ENCODE data around the gene SWI5. TPM values are rescaled to one million over a fixed set of nuclear protein-coding genes. Genes with fewer than 3 reads are reported as not detected.
A peak's percentile ranks its signal among the peaks of the same experiment; 100 is the strongest.

SWI5 gene
- total and polyA plus RNA-seq, 7 donors, result 18.0 to 35.7 (median 24.1) TPM

DNA sequence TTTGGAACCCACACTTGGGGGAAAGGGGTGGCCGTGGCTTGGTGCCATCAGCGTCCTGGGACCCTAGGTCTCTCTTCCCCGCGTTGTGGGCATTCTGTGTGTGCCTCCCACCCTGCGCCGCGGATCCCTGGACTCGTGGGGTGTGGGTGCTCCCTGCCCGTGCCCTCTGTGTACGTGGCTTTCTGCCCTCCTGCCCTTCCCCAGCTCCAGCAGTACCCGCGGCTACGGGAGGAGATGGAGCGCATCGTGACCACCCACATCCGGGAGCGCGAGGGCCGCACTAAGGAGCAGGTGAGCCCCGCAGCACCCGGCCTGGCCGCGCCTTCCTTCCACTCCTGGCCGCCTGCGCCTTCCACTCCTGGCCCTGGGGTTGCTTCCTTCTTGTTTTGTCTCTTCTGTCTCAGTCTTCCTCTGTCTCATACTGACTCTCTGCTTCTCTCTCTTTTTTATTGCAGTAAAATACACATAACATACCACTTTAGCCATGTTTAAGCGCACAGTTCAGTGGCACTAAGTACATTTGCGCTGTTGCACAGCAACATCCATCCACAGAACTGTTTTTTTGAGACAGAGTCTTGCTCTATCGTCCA, 42.2 kb upstream of the SWI5 start:
- H3K27me3 ChIP-seq, result no peaks in the 10 kb centered on the region
- H3K36me3 ChIP-seq, result no peaks in the 10 kb centered on the region
- DNase-seq, result no peak
- no peaks in the 10 kb centered on the region for H3K4me1 ChIP-seq
- 76 to 85% methylated on average over 28 of the region's 28 CpGs for WGBS, 2 donors
- intact Hi-C loops (cut with DNase I), result no loop called here
- no peaks in the 10 kb centered on the region for H3K9me3 ChIP-seq
- H3K27ac ChIP-seq, result no peak overlapping the region
- TF ChIP-seq EP300 (IDR thresholded peaks at IDR 0.05), result no peak
- TF ChIP-seq POLR2A (IDR thresholded peaks at IDR 0.05), result no peak
- TF ChIP-seq POLR2AphosphoS5 (IDR thresholded peaks at IDR 0.05), result no peak
- TF ChIP-seq, protein P1, sequence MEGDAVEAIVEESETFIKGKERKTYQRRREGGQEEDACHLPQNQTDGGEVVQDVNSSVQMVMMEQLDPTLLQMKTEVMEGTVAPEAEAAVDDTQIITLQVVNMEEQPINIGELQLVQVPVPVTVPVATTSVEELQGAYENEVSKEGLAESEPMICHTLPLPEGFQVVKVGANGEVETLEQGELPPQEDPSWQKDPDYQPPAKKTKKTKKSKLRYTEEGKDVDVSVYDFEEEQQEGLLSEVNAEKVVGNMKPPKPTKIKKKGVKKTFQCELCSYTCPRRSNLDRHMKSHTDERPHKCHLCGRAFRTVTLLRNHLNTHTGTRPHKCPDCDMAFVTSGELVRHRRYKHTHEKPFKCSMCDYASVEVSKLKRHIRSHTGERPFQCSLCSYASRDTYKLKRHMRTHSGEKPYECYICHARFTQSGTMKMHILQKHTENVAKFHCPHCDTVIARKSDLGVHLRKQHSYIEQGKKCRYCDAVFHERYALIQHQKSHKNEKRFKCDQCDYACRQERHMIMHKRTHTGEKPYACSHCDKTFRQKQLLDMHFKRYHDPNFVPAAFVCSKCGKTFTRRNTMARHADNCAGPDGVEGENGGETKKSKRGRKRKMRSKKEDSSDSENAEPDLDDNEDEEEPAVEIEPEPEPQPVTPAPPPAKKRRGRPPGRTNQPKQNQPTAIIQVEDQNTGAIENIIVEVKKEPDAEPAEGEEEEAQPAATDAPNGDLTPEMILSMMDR (IDR thresholded peaks at IDR 0.05), result no peak
- no peak overlapping the region for H3K4me3 ChIP-seq

DNA sequence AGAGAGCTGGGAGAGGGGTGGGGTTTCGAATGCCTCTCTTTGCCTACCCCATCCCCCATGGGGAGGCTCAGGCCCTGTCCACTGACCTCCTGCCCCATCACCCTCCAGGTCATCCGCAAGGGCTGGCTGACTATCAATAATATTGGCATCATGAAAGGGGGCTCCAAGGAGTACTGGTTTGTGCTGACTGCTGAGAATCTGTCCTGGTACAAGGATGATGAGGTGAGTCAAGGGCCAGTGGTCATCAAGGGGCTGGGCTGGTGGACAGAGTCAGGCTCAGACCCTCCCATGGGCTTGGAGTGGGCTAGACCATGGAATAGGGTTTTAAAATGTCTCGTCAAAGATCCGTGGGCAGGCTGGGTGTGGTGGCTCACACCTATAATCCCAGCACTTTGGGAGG, 34.0 kb upstream of the SWI5 start:
- TF ChIP-seq POLR2AphosphoS5 (IDR thresholded peaks at IDR 0.05), result no peak
- TF ChIP-seq, protein P1 (IDR thresholded peaks at IDR 0.05), result no peak
- no peak for TF ChIP-seq POLR2A (IDR thresholded peaks at IDR 0.05)
- no peak for TF ChIP-seq EP300 (IDR thresholded peaks at IDR 0.05)
- H3K4me3 ChIP-seq, result no peak overlapping the region
- intact Hi-C loops (cut with DNase I), result no loop called here
- no peak for DNase-seq
- WGBS, 2 donors, result 78 to 85% methylated on average over 4 of the region's 4 CpGs
- H3K27ac ChIP-seq, result peak overlapping the region in 3 of 4 donors; percentile 52 to 78 (median 62)
- H3K27me3 ChIP-seq, result peaks cover 0 to 16% (median 6%) of the 10 kb centered on the region in 3 donors
- H3K9me3 ChIP-seq, result no peaks in the 10 kb centered on the region
- H3K36me3 ChIP-seq, result no peaks in the 10 kb centered on the region
- H3K4me1 ChIP-seq, result peaks cover 0 to 15% (median 12%) of the 10 kb centered on the region in 4 donors

DNA sequence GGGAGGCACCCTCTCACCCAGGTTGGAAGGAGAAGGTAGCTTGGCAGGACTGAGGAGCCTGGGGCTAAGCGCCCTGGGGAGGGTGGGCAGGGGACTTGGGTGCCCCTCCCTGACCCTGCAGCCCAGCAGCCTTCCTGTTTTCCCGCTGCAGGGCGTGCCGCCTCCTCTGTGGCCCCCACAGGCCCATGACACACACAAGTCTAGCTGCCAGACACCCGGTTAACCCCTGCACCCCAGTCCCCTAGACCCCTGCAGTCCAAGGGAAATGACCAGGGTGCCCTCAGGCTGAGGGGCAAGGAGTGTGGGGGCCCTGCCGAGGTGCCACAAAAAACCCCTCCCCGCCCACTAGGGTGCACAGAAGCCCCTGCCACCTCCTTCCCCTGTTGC, 33.3 kb upstream of the SWI5 start:
- Histone ChIP-seq H3K36me3 (no peaks in the 10 kb centered on the region), H3K4me1 (peaks cover 0 to 15% (median 12%) of the 10 kb centered on the region in 4 donors), H3K27ac (peak overlapping the region; percentile 52 to 78 (median 66)), H3K27me3 (peaks cover 0 to 16% (median 6%) of the 10 kb centered on the region in 3 donors), H3K9me3 (no peaks in the 10 kb centered on the region), H3K4me3 (no peak overlapping the region)
- 49 to 66% methylated on average over 7 of the region's 7 CpGs for WGBS, 2 donors
- intact Hi-C loops (cut with DNase I), result no loop called here
- no peak for TF ChIP-seq POLR2AphosphoS5 (IDR thresholded peaks at IDR 0.05)
- TF ChIP-seq EP300 (IDR thresholded peaks at IDR 0.05), result no peak
- peak; percentile 76 for DNase-seq

DNA sequence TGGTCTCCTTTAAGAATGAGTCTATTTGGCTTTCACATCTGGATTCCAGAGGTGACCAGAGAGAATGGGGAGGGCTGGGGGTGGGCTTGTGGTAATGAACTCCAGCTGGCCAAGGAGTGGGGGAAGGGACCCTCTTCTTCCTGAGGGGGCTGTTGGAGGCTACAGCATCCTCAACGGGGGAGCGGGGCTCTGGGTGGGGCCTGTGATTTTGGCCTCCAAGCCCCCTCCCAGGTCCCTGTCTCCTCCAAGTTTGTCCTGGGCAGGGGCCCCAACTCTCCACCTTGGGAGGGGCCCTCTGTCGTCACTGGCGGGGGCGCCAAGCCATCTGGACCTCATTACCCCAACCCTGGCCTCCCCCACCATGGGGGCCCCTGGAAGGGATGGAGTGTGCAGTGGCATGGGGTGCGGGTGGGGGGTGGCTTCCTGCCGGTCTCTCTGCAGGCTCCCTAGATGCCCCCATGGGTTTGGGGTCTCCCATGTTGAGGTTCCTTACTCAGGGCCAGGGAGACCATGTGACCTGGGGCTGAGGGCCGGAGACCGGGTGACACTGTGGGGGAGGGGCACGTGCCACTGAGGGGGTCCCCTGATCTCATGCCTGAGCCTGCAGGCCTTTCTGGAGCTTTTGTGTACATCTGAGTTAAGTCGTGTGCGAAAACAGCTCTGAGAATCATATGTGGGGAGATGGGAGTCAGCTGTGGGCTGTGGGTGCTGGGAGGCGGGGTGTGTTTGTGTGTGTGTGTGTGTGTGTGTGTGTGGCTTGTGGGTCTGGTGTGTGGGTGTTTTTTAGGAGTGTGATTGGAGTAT, 32.7 kb upstream of the SWI5 start:
- peaks cover 0 to 16% (median 6%) of the 10 kb centered on the region in 3 donors for H3K27me3 ChIP-seq
- intact Hi-C loops (cut with DNase I), result no loop called here
- peak overlapping the region; percentile 52 to 78 (median 66) for H3K27ac ChIP-seq
- TF ChIP-seq, protein P1 (IDR thresholded peaks at IDR 0.05), result no peak
- TF ChIP-seq POLR2AphosphoS5 (IDR thresholded peaks at IDR 0.05) (no peak), EP300 (IDR thresholded peaks at IDR 0.05) (no peak), POLR2A (IDR thresholded peaks at IDR 0.05) (no peak)
- H3K4me3 ChIP-seq, result peak overlapping the region in 1 of 4 donors; percentile 42
- DNase-seq, result peak; percentile 75
- H3K9me3 ChIP-seq, result no peaks in the 10 kb centered on the region
- no peaks in the 10 kb centered on the region for H3K36me3 ChIP-seq
- H3K4me1 ChIP-seq, result peaks cover 0 to 15% (median 12%) of the 10 kb centered on the region in 4 donors
- 55 to 71% methylated on average over 13 of the region's 13 CpGs for WGBS, 2 donors
